PFSK-1 (cell line): Measurements from ENCODE around the gene MED20.

Experiments
- FOXP2 ChIP-seq: optimal IDR thresholded peaks from 2 replicates; pipeline ENCODE3; 2011; ENCODE audit warnings: borderline replicate concordance, control low read depth, inconsistent platforms; ENCODE audit not compliant: insufficient read depth; ENCODE audit errors: extremely low read length, extremely low read depth
- POLR2AphosphoS5 ChIP-seq: IDR thresholded peaks from 2 replicates; pipeline ENCODE4 v1.6.1; 2012; ENCODE audit warnings: low read depth, mild to moderate bottlenecking, control low read depth, low read length, moderate library complexity
- REST ChIP-seq, 2 experiments: IDR thresholded peaks; 2 replicates each; pipeline versions ENCODE4 v1.6.1 to v1.8.0; 2011 to 2012; ENCODE audit warnings: low read depth in 2 of 2, low read length in 2 of 2, control low read depth in 1 of 2, inconsistent platforms in 1 of 2, mild to moderate bottlenecking in 1 of 2, moderate library complexity in 1 of 2; ENCODE audit not compliant: insufficient read depth in 1 of 2
- SIN3A ChIP-seq: IDR thresholded peaks from 2 replicates; pipeline ENCODE4 v1.6.1; 2012; ENCODE audit warnings: mild to moderate bottlenecking, low read length, moderate library complexity, borderline replicate concordance; ENCODE audit not compliant: insufficient read depth
- TAF1 ChIP-seq: IDR thresholded peaks from 2 replicates; pipeline ENCODE4 v1.6.1; 2012; ENCODE audit warnings: low read length, control low read depth, borderline replicate concordance; ENCODE audit not compliant: insufficient read depth

The MED20 gene

GRCh38 chr6:41901882-41902519 lies 18.9 kb downstream of the MED20 start:
- TF ChIP-seq REST (IDR thresholded peaks at IDR 0.05; ENCODE audit: insufficient read depth in 1 of 2, low read depth in 2 of 2, low read length in 2 of 2) (no peak), TAF1 (no peak), FOXP2 (no peak), POLR2AphosphoS5 (no peak), SIN3A (no peak)

- TF ChIP-seq REST (IDR thresholded peaks at IDR 0.05; ENCODE audit: insufficient read depth in 1 of 2, low read depth in 2 of 2, low read length in 2 of 2) (no peak), TAF1 (no peak), FOXP2 (no peak), POLR2AphosphoS5 (no peak), SIN3A (no peak)
Observed at GRCh38 chr6:41900861-41901260, 20.1 kb downstream of the MED20 start.

GRCh38 chr6:41896281-41896680 lies 24.7 kb downstream of the MED20 start:
- no peak for TF ChIP-seq POLR2AphosphoS5
- TF ChIP-seq TAF1: no peak
- no peak for TF ChIP-seq REST (IDR thresholded peaks at IDR 0.05; ENCODE audit: insufficient read depth in 1 of 2, low read depth in 2 of 2, low read length in 2 of 2)
- no peak for TF ChIP-seq SIN3A
- no peak for TF ChIP-seq FOXP2

GRCh38 chr6:41895300-41896233 lies 25.4 kb downstream of the MED20 start, which contains the start of gene USP49:
TSS of gene USP49 (minus strand) at chr6:41895375. CDS start at chr6:41806983, 88,392 bp downstream.
- no peak for TF ChIP-seq TAF1
- TF ChIP-seq FOXP2: peak; percentile 82

GRCh38 chr6:41894366-41895299 lies 26.3 kb downstream of the MED20 start:
- TF ChIP-seq TAF1 (no peak), POLR2AphosphoS5 (no peak), REST (IDR thresholded peaks at IDR 0.05; ENCODE audit: insufficient read depth in 1 of 2, low read depth in 2 of 2, low read length in 2 of 2) (no peak), FOXP2 (no peak), SIN3A (no peak)
